ENCODE results near the gene GPAT3.
"Not testable (repeated sequence)": the region's sequence is repeated elsewhere in the genome, so short reads cannot be mapped to it uniquely, and the experiment has no call there.

Gene GPAT3

DNA sequence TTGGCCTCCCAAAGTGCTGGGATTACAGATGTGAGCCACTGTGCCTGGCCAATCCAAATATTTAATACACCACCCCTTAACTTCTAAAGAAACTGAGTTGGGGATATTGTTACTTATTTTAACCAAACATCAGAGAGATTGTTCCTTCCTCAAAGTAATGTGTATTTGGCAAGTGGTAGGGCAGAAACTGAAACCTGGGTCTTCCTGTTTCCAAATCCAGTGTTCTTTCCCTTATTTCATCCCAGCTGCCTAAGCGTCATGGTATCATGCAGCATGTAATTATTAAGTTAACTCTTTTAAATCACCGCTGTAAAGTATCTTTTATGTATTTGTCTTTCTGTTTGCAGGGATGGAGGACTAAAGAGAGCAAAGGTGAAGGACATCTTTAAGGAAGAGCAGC lies 68.4 kb downstream of the GPAT3 start:
- DNase-seq (ENCODE audit: low read depth), result no peak

DNA sequence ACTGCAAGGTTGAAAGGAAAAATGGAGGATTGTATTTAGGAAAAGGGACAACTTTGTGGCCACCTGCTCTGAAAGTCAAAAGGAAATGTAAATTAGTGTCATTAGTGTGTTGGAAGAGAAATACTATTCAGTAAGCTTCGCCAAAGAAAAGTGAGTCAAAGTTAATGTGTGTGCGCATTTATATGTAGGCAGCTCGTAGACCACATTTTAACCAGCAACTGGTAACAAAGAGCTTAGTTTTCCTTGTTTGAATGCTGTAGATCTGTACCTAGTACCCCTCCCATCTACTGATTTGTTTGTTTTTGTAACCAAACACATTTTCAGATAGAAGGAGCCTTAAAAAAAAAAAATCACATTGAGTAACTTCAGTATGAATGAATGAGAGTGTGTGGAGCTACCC lies 69.3 kb downstream of the GPAT3 start:
- no peak for DNase-seq (ENCODE audit: low read depth)

DNA sequence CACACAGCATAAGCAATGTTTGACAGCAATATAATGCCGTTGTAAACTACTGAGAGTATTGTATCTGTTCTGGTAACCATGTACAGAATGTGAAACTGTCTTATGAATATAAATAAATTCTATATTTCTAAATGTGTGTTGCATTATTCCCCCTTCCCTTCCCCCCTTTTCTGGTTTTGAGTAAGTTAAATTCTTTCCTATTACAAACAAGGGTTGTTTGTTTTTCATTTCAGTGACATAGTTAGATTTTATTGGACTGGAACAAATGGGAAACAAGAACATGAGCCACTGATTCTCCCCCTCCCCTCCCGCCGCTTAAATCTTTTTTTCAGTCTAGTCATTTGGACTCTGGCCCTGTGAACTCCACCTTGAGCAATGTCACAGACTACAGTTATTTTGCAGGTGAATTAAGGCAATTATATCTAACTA lies 69.8 kb downstream of the GPAT3 start:
- DNase-seq (ENCODE audit: low read depth), result no peak

DNA sequence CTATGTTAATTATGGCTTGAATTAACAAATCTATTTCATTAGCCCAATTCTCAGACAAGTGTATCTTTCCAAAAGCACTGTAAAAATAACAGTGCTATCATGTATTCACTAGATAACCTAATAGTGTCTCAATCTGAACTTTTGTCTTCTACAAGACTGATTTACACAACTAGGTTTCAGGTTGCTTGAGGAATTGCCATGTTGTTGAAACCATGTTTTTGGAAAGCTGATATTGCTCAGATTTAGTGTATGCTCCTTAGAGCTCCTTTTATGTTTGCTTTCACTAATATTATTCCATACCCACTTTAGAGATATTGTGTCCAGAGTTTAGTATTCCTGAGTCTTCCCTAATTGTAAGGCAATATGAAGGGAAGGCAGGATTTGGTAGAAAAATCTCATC lies 70.6 kb downstream of the GPAT3 start:
- no peak for DNase-seq (ENCODE audit: low read depth)

DNA sequence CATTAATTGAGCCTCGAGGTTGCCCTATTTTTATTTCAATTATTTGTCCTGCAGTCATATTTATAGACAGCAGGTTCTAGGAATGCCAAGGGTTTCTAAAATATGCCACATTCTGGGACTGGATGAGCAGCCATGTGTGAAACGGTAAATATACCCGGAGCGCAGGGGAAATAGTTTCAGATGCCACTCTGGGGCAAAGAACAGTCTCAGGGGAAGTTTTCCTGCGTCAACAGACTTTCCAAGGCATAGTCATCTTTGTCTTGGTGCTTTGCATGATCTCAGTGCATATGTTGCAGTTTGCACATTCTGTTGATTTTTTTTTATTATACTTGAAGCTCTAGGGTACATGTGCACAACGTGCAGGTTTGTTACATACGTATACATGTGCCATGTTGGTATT lies 71.0 kb downstream of the GPAT3 start:
- DNase-seq (ENCODE audit: low read depth), result no peak

DNA sequence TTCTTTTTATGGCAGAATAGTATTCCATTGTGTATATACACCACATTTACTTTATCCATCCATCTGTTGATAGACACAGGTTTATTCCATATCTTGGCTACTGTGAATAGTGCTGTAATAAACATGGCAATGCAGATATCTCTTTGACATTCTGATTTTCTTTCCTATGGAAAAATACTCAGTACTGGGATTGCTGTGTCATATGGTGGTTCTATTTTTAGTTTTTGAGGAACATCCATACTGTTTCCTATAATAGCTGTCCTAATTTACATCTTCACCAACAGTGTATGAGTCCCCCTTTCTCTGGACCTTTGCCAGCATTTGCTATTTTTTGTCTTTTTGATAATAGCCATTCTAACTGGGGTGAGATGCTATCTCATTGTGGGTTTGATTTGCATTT lies 73.5 kb downstream of the GPAT3 start:
- DNase-seq (ENCODE audit: low read depth), result no peak

DNA sequence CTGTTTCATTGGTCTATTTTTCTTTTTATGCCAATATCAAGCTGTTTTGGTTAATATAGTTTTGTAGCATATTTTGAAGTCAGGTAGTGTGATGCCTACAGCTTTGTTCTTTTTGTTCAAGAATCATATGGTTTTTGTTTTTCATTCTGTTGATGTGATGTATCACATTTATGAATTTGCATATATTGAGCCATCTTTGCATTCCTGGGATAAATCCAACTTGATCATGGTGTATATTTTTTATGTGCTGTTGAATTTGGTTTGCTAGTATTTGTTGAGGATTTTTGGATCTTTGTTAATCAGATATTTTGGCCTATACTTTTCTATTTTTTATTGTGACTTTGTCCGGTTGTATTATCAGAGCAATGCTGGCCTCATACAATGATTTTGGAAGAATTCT lies 74.8 kb downstream of the GPAT3 start:
- DNase-seq (ENCODE audit: low read depth), result no peak

DNA sequence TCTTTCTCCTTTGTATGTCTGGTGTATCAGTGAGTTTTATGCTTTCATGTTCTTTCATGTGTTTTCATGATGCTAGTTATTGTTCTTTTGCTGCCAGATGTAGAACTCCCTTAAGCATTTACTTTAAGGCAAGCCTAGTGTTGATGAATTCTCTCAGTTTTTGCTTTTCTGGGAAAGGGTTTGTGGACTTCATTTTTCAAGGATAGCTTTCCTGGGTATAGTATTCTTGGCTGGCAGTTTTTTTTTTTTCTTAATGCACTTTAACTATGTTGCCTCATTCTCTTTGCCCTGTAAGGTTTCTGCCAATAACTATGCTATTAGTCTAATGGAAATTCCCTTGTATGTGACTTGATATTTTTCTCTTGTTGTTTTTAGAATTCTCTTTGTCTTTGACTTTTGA lies 77.1 kb downstream of the GPAT3 start:
- no peak for DNase-seq (ENCODE audit: low read depth)

DNA sequence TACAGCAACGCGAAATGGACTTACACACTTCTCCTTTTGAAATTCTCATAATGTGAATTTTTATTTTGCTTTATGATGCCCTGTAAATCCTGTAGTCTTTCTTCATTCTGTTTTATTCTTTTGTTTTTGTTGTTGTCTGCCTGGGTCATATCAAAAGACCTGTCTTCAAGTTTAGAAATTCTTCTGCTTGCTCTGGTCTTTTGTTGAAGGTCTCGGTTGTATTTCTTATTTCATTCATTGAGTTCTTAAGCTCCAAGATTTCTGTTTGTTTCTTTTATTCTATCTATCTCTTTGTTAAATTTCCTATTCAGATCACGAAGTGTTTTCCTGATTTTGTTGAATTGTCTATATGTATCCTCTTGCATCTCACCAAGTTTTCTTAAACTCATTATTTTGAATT lies 78.1 kb downstream of the GPAT3 start:
- no peak for DNase-seq (ENCODE audit: low read depth)

DNA sequence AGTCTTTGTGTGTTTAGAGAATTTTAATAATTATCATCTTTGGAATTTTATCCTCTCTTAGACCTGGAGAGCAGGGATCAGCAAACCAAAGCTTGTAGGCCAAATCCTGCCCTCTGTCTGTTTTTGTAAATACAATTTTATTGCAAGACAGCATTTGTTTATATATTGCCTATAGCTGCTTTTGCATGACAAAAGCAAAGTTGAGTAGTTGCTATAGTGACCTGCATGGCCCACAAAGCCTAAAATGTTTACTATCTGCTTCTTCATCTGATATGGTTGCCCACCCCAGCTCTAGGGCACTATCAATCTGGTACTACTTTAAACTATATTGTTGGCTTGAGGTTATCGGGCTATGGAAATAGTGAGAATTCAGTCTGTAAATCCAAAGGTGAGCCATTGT lies 80.3 kb downstream of the GPAT3 start:
- no peak for DNase-seq (ENCODE audit: low read depth)

DNA sequence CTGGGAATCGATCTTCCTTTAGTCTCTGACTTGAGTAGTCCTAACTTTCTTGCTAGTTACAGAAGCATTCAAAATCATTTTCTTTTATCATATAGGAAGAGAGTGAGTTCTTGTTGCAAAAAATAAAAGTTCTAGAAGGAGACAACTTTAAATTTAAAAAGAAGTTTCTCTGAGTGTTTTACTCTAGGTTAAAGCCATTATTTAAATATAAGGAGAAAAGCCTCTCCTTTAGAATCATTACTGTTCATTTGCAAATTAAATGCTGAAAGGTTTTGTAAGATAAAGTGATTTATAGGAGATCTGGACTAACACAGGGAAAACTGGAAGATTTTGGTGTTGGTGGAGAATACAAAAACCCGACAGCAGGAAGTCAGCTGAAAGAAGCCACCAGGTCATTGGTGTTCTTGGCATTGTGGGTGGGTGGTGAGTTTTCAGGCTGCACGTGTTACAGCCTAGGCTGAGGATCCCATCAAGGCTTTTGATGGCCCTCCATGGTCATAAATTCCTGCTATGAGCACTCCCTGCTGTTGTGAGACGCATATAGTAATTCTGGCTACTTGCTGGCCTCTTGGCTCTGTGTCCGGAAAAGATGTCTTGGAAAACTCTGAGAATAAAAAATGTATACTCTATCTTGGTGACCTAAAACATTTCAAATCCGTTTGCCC lies 81.6 kb downstream of the GPAT3 start:
- no peak for DNase-seq (ENCODE audit: low read depth)

DNA sequence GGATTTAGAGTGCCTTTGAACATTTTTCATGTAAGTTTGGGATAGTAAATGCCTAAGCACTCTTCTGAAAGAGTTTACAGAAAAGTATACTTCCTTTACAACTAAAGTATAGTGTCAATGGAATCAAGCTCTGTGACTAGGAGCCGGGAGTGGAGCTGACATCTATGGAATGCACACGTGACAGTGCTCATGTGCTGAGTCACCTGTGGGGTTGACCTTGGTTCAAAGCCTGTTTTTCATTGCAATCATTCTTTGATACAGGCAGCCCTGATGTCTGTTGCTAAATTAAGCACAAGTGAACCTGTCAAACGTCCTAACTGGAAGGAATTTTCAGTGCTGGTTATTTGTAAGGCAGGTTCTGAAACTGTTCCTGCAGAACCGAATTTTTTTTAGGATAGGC lies 82.5 kb downstream of the GPAT3 start:
- DNase-seq (ENCODE audit: low read depth), result no peak

DNA sequence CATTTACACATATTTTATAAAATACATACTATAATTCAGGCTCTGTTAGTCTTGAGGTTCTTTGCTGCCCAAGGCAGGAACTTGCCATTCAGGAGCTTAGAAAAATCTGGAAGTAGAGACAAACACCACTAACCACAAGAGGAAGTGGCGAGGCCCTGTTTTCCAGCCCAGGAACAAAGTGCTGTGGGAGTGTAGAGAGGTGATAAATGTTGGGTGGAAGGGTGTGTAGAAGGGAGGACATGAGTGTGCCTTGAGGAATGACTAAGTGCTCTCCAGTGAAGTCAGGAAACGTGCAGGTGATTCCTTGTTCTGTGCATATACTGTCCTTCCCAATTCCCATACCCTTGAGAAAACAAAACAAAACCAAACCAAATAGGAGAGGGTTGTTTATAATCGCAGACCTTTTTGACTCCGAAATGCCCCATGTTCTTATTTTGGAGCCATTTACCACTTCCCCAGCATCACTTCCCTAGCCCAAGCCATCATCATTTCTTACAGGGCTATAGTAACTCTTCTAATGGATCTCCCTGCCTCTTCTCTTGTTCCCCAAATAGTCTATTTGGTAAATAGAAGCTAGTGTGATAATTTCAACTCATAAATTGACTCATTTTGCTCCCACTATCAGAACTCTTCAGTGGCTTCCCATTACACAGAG lies 83.2 kb downstream of the GPAT3 start:
- DNase-seq (ENCODE audit: low read depth), result no peak

DNA sequence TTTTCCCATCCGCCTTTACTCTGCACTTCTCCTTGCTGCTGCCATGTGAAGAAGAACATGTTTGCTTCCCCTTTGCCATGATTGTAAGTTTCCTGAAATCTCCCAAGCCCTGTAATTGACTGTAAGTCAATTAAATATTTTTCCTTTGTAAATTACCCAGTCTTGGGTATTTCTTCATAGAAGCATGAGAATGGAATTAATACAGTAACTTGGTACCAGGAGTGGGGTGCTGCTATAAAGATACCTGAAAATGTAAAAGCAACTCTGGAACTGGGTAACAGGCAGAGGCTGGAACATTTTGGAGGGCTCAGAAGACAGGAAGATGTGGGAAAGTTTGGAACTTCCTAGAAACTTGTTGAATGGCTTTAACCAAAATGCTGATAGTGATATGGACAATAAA lies 86.2 kb downstream of the GPAT3 start:
- DNase-seq (ENCODE audit: low read depth), result not testable (repeated sequence)

DNA sequence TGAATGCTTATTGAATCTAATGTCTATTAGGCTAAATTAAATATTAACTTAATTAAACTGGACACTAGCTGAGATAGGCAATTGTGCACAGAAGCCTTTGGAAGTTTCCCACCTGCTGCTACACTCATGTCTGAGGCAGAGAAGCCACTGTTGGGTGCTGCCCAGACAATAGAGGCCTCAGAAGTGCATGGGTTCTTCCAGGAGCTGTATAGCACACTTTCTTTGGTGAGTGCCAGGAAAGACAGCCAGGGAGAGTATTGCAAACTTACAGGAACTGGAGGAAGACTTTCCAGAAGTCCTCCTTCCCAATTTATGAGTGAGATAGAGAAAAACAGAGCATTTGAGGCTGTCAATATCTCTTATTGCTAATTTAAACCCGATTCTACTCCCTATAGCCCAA lies 89.9 kb downstream of the GPAT3 start:
- DNase-seq (ENCODE audit: low read depth), result no peak

DNA sequence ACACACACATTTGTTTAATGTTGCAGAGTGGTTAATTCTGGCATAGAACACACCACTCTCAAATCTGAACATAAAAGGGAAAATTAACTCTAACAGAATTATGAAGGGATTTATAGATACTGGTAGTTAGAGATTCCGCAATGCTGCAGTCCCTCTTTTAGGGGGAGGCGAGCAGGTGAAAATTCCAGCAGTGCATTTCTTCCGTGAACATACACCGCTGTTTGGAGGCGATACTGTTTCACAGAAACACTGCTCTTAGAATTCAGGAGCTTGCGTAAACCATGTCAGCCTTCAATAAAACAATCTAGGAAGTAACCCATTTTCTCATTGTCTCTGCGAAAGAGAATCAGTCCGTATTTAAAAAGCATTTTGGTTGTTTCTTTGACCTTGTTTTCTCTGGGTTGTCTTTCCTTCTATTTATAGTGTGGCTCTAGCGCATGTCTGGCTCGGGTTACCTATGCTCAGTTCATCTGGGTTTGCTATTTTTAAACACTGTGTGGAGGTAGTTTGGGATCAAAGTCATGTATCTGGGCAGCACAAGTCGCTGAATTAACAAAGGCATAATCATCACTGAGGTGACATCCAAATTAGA lies 90.4 kb downstream of the GPAT3 start:
- DNase-seq (ENCODE audit: low read depth), result no peak

DNA sequence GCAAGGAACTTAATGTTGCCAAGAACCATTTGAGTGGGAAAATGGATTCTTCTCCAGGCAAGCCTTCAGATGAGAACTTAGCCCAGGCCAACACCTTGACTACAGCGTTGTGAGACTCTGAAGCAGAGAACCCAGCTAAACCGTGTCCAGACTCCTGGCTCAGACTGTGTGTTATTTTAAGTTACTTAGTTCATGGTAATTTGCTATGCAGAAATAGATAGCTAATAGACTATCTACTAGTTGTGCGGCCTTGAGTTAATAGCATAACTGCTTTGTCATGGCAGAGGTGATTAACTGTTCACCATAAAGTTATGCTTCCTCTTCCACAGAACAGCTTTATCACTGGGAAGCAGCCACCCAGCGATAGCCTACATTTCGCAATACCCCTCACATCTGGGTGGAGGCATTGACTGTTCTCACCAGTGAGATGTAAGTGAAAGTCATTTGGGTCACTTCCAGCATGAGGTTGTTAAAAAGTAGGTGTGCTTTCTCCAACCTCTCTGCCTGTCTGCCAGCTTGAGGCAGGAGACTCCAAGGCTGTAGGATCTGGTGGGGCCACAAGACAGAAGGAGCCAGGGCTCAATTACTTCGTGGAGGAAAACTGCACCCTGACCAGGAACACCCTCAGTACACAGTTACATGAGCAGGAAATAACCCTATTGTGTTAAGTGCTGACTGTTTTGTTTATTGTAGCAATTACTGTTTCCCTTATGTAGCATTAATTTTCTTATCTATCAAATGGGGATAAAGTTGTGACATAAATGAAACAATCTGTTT lies 94.2 kb downstream of the GPAT3 start:
- DNase-seq (ENCODE audit: low read depth), result no peak

DNA sequence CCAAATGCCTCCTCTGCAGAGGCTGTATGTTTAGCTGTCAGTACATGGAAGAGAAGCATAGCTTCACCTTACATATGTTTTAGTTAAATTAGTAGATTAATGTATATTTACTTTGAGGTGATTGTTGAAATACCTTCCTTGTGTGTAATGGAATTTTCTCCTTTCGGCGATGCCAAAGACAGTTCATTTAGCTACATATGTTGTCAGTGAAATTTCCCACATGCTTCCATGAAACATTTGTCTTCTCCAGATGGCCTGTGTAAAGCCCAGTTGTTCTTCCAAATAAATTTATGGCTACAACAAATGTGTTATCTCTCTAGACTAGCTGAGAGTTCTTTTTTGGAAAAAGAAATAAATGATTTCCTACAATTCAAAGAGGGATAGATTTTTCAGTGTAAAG lies 95.2 kb downstream of the GPAT3 start:
- DNase-seq (ENCODE audit: low read depth), result no peak

DNA sequence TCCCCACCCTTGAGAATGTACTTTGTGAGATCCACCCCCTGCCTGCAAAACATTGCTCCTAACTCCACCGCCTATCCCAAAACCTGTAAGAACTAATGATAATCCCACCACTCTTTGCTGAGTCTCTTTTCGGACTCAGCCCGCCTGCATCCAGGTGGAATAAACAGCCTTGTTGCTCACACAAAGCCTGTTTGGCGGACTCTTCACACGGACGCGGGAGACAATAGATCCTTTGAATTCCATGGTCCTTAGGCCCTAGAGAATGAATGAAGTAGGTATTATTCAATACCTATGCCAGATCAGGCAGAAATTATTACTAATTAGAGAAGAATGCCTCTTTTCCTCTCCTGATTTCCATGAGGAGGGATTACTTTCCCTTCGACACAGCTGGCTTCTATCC lies 101.0 kb downstream of the GPAT3 start:
- no peak for DNase-seq (ENCODE audit: low read depth)

DNA sequence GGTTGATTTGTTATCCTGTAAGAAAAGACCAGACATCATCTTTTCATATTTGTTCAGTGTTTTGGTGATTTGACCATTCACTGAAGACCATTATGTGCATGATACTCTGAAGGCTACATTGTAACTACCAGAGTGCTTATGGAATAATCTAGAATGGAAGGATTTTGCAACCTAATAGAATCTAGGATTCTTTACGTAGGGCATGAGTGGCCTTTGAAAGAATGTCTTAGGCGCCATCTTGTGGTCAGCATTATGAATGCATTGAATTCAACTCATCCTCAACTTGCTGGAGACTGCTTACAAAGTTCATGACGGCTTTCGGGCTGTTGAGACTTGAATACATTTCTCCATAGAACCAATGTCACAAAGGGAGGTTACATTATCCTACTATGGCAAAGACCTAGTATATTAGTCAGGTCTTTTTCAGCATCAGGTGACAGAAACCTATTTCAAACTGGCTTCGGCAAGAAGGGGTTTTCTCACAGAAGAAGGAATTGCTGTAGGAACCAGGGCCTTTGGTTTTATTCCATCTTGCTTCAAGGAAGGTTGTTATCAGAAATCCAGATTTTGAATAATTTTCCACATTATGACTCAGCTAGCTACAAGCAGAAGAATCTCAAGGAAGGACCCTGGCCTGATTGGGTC lies 104.1 kb downstream of the GPAT3 start:
- DNase-seq (ENCODE audit: low read depth), result no peak

DNA sequence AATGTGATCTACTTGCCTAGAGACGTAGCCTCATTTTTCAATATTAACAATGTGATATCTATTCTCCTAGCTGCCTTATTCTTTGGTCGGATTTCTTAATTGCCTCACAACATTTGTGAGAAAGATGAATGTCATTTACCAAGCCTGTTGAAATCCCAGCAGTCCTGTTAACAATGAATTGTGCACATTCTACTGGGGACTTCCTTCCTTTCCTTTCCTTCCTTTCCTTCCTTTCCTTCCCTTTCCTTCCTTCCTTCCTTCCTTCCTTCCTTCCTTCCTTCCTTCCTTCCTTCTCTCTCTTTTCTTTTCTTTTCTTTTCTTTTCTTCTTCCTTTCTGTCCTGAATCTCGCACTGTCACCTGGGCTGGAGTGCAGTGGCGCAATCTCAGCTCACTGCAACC lies 107.1 kb downstream of the GPAT3 start:
- DNase-seq (ENCODE audit: low read depth), result no peak
